H9 (cell line): ENCODE measurements around the gene PPP3CB. TPM values are rescaled to one million over a fixed set of nuclear protein-coding genes. Genes with fewer than 3 reads are reported as not detected.

Experiments used
- DNase-seq: peaks from one replicate; pipeline ENCODE4 v3.0.0-alpha.2; 2017
- H2AFZ ChIP-seq: one replicate; pipeline ENCODE4 v1.6.1; 2013; ENCODE audit warnings: mild to moderate bottlenecking, low read length, control low read depth, moderate library complexity
- H2AK5ac ChIP-seq: 2 replicates; pipeline ENCODE4 v1.6.1; 2013; ENCODE audit warnings: low read length, control low read depth, mixed read lengths; ENCODE audit not compliant: insufficient read length
- H2BK120ac ChIP-seq: one replicate; pipeline ENCODE4 v1.6.1; 2013; ENCODE audit warnings: low read depth, mild to moderate bottlenecking, low read length, control low read depth, inconsistent platforms; ENCODE audit not compliant: poor library complexity, severe bottlenecking
- H2BK12ac ChIP-seq: 2 replicates; pipeline ENCODE4 v1.6.1; 2013; ENCODE audit warnings: low read length, control low read depth, mixed read lengths, low read depth; ENCODE audit not compliant: insufficient read length
- H2BK15ac ChIP-seq: 2 replicates; pipeline ENCODE4 v1.6.1; 2013; ENCODE audit warnings: low read depth, low read length, control low read depth
- H2BK20ac ChIP-seq: one replicate; pipeline ENCODE4 v1.6.1; 2013; ENCODE audit warnings: low read depth, mild to moderate bottlenecking, low read length, control low read depth, inconsistent platforms; ENCODE audit not compliant: poor library complexity, severe bottlenecking
- H2BK5ac ChIP-seq: 2 replicates; pipeline ENCODE4 v1.6.1; 2013; ENCODE audit warnings: low read length, control low read depth, mixed read lengths; ENCODE audit not compliant: insufficient read length
- H3K14ac ChIP-seq: 2 replicates; pipeline ENCODE4 v1.6.1; 2013; ENCODE audit warnings: low read length, control low read depth; ENCODE audit not compliant: insufficient read depth
- H3K18ac ChIP-seq: 2 replicates; pipeline ENCODE4 v1.6.1; 2013; ENCODE audit warnings: low read depth, mild to moderate bottlenecking, mixed read lengths, low read length, control low read depth; ENCODE audit not compliant: insufficient read length
- H3K23ac ChIP-seq: 2 replicates; pipeline ENCODE4 v1.6.1; 2013; ENCODE audit warnings: low read length, control low read depth, mixed read lengths, low read depth; ENCODE audit not compliant: insufficient read length
- H3K23me2 ChIP-seq: 2 replicates; pipeline ENCODE4 v1.6.1; 2013; ENCODE audit warnings: low read depth, mild to moderate bottlenecking, mixed read lengths, low read length, control low read depth; ENCODE audit not compliant: insufficient read length, poor library complexity, severe bottlenecking
- H3K27ac ChIP-seq: 2 replicates; pipeline ENCODE4 v1.5.1; 2013; ENCODE audit warnings: low read length, control low read depth, mixed read lengths, low read depth; ENCODE audit not compliant: insufficient read length
- H3K27me3 ChIP-seq: 2 replicates; pipeline ENCODE4 v1.6.1; 2013; ENCODE audit warnings: low read length, control low read depth, inconsistent platforms; ENCODE audit not compliant: insufficient read depth
- H3K4ac ChIP-seq: 2 replicates; pipeline ENCODE4 v1.6.1; 2013; ENCODE audit warnings: low read depth, mild to moderate bottlenecking, control low read depth, inconsistent platforms, low read length, moderate library complexity
- H3K4me1 ChIP-seq: 2 replicates; pipeline ENCODE4 v1.6.1; 2013; ENCODE audit warnings: low read length, control low read depth, inconsistent platforms; ENCODE audit not compliant: insufficient read depth
- H3K4me2 ChIP-seq: 2 replicates; pipeline ENCODE4 v1.6.1; 2013; ENCODE audit warnings: low read length, control low read depth, mixed read lengths; ENCODE audit not compliant: insufficient read length, insufficient read depth
- H3K56ac ChIP-seq: 2 replicates; pipeline ENCODE4 v1.6.1; 2013; ENCODE audit warnings: low read depth, mild to moderate bottlenecking, mixed read lengths, low read length, control low read depth; ENCODE audit not compliant: insufficient read length
- H3K79me1 ChIP-seq: 2 replicates; pipeline ENCODE4 v1.6.1; 2013; ENCODE audit warnings: low read depth, mild to moderate bottlenecking, moderate library complexity, low read length, control low read depth, inconsistent platforms; ENCODE audit not compliant: insufficient read depth, poor library complexity, severe bottlenecking
- H3K79me2 ChIP-seq: 2 replicates; pipeline ENCODE4 v1.6.1; 2013; ENCODE audit warnings: low read length, control low read depth, inconsistent platforms; ENCODE audit not compliant: insufficient read depth
- H3K9ac ChIP-seq: 2 replicates; pipeline ENCODE4 v1.6.1; 2013; ENCODE audit warnings: low read length, control low read depth, mixed read lengths; ENCODE audit not compliant: insufficient read length; ENCODE audit errors: extremely low read depth
- H3K9me3 ChIP-seq: one replicate; pipeline ENCODE4 v1.6.1; 2013; ENCODE audit warnings: low read depth, low read length, inconsistent platforms; ENCODE audit not compliant: control insufficient read depth
- H3T11ph ChIP-seq: one replicate; pipeline ENCODE4 v1.6.1; 2013; ENCODE audit warnings: mild to moderate bottlenecking, low read length, control low read depth, inconsistent platforms
- H4K20me1 ChIP-seq: one replicate; pipeline ENCODE4 v1.6.1; 2013; ENCODE audit not compliant: control insufficient read depth, insufficient read length, insufficient read depth
- H4K5ac ChIP-seq: 2 replicates; pipeline ENCODE4 v1.6.1; 2013; ENCODE audit warnings: low read depth, mild to moderate bottlenecking, mixed read lengths, low read length, control low read depth; ENCODE audit not compliant: insufficient read length
- H4K8ac ChIP-seq: replicated peaks from 2 replicates; pipeline ENCODE4 v1.6.1; 2013; ENCODE audit warnings: low read length, control low read depth, mixed read lengths, low read depth; ENCODE audit not compliant: insufficient read length
- H4K91ac ChIP-seq: 2 replicates; pipeline ENCODE4 v1.6.1; 2013; ENCODE audit warnings: low read depth, mild to moderate bottlenecking, moderate library complexity, mixed read lengths, low read length, control low read depth; ENCODE audit not compliant: insufficient read length
- H3K27ac Mint-ChIP-seq, 3 experiments: 2 replicates in 2 of 3; 3 replicates in 1 of 3; pipeline ENCODE4 v1.8.0; 2020 to 2021; ENCODE audit warnings: mixed read lengths in 3 of 3, mild to moderate bottlenecking in 1 of 3, moderate library complexity in 1 of 3
- H3K27me3 Mint-ChIP-seq: 2 replicates; pipeline ENCODE4 v1.8.0; 2021; ENCODE audit warnings: low read depth, mild to moderate bottlenecking, moderate library complexity, mixed read lengths
- H3K36me3 Mint-ChIP-seq, 3 experiments: 2 replicates in 2 of 3; 3 replicates in 1 of 3; pipeline ENCODE4 v1.8.0; 2020 to 2021; ENCODE audit warnings: low read depth in 3 of 3, mixed read lengths in 3 of 3; ENCODE audit not compliant: insufficient read depth in 1 of 3
- H3K4me1 Mint-ChIP-seq, 2 experiments: 2 replicates each; pipeline ENCODE4 v1.8.0; 2020; ENCODE audit warnings: mixed read lengths in 2 of 2
- H3K4me3 Mint-ChIP-seq, 2 experiments: 2 replicates in 1 of 2; 3 replicates in 1 of 2; pipeline ENCODE4 v1.8.0; 2020 to 2021; ENCODE audit warnings: mild to moderate bottlenecking in 2 of 2, mixed read lengths in 2 of 2, moderate library complexity in 1 of 2
- H3K9me3 Mint-ChIP-seq, 2 experiments: 2 replicates in 1 of 2; 3 replicates in 1 of 2; pipeline ENCODE4 v1.8.0; 2020; ENCODE audit warnings: mild to moderate bottlenecking in 2 of 2, mixed read lengths in 2 of 2, moderate library complexity in 1 of 2
- WGBS: extraction: QIAGEN DNeasy Blood & Tissue Kit; methylation state at CpG from one replicate; pipeline ENCODE4 v1.1.7; 2013; ENCODE audit warnings: missing lambda C conversion rate, low lambda C conversion rate, mixed read lengths; ENCODE audit not compliant: insufficient read length; ENCODE audit errors: extremely low coverage; 5-methylcytosine and 5-hydroxymethylcytosine counted together
- total RNA-seq: library from RNA; stranded (reverse); gene quantifications from 2 replicates; pipeline ENCODE4 v1.2.1, GENCODE V29; 2021
- TF ChIP-seq, protein P1 (sequence below): fragments of 200-600 bp; sonication (generic); conservative IDR thresholded peaks from 3 replicates; pipeline ENCODE4 v1.8.0; 2021; ENCODE audit warnings: antibody characterized with exemption, mild to moderate bottlenecking

PPP3CB gene
- total RNA-seq, 1 experiment from 2014 or later: 37.3 TPM

GRCh38 chr10:73494877-73495225, 973 bp downstream of the PPP3CB start:
- TF ChIP-seq, protein P1, sequence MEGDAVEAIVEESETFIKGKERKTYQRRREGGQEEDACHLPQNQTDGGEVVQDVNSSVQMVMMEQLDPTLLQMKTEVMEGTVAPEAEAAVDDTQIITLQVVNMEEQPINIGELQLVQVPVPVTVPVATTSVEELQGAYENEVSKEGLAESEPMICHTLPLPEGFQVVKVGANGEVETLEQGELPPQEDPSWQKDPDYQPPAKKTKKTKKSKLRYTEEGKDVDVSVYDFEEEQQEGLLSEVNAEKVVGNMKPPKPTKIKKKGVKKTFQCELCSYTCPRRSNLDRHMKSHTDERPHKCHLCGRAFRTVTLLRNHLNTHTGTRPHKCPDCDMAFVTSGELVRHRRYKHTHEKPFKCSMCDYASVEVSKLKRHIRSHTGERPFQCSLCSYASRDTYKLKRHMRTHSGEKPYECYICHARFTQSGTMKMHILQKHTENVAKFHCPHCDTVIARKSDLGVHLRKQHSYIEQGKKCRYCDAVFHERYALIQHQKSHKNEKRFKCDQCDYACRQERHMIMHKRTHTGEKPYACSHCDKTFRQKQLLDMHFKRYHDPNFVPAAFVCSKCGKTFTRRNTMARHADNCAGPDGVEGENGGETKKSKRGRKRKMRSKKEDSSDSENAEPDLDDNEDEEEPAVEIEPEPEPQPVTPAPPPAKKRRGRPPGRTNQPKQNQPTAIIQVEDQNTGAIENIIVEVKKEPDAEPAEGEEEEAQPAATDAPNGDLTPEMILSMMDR: no peak
- peaks cover 10% of the 10 kb centered on the region; the same call in 1 of the 2 replicates for H3K79me2 ChIP-seq
- no CpG with 5 or more reads among the region's 2 CpGs for WGBS
- H3K9me3 ChIP-seq: no peaks in the 10 kb centered on the region
- no peak overlapping the region for H2BK5ac ChIP-seq
- no peak overlapping the region for H2BK20ac ChIP-seq
- Mint-ChIP-seq H3K9me3 (no peaks in the 10 kb centered on the region; a peak in 1 of 5 replicates), H3K27me3 (no peaks in the 10 kb centered on the region), H3K36me3 (peaks cover 4 to 19% (median 16%) of the 10 kb centered on the region in 3 experiments; a peak in 6 of 7 replicates), H3K27ac (peak overlapping the region; percentile 72 to 95 (median 91); a peak in 6 of 7 replicates), H3K4me3 (peak overlapping the region; percentile 92 to 93), H3K4me1 (peaks cover 16 to 17% of the 10 kb centered on the region in 2 experiments)
- H3K23ac ChIP-seq: no peak overlapping the region
- H3K14ac ChIP-seq: no peak overlapping the region
- DNase-seq: no peak
- H3K4me2 ChIP-seq: peak overlapping the region; percentile 82
- no peak overlapping the region for H2BK12ac ChIP-seq
- no peak overlapping the region for H3K56ac ChIP-seq
- no peaks in the 10 kb centered on the region for H4K20me1 ChIP-seq
- H2AFZ ChIP-seq: no peak overlapping the region
- no peaks in the 10 kb centered on the region for H3K23me2 ChIP-seq
- H4K5ac ChIP-seq: no peak overlapping the region
- H4K91ac ChIP-seq: no peak overlapping the region
- H3K18ac ChIP-seq: no peak overlapping the region
- no peak overlapping the region for H3K27ac ChIP-seq
- peaks cover 5% of the 10 kb centered on the region for H3K79me1 ChIP-seq
- no peak overlapping the region for H4K8ac ChIP-seq
- no peak overlapping the region for H2BK120ac ChIP-seq
- no peaks in the 10 kb centered on the region for H3K27me3 ChIP-seq
- no peaks in the 10 kb centered on the region; the same call in 1 of the 2 replicates for H3K4me1 ChIP-seq
- no peak overlapping the region for H3T11ph ChIP-seq
- H3K9ac ChIP-seq: peak overlapping the region; percentile 5
- no peak overlapping the region for H2BK15ac ChIP-seq
- no peak overlapping the region for H2AK5ac ChIP-seq
- H3K4ac ChIP-seq: no peak overlapping the region
